KMS-11 (cell line): ENCODE measurements around the gene TLK2.

Experiments used
- H2AFZ ChIP-seq: fragments of 200-600 bp; sonication (generic); 2 replicates; pipeline ENCODE4 v1.6.1; 2016; ENCODE audit warnings: antibody characterized with exemption, mixed run types, low read depth
- H3K27ac ChIP-seq: fragments of 200-600 bp; sonication (generic); 2 replicates; pipeline ENCODE4 v1.6.1; 2016; ENCODE audit warnings: mild to moderate bottlenecking, mixed run types
- H3K27me3 ChIP-seq: fragments of 200-600 bp; sonication (generic); 2 replicates; pipeline ENCODE4 v1.6.1; 2017; ENCODE audit warnings: mild to moderate bottlenecking, low read depth, mixed run types, moderate library complexity; ENCODE audit not compliant: insufficient read depth
- H3K36me3 ChIP-seq: fragments of 200-600 bp; sonication (generic); 2 replicates; pipeline ENCODE4 v1.6.1; 2017; ENCODE audit warnings: mild to moderate bottlenecking, mixed run types; ENCODE audit not compliant: insufficient read depth
- H3K4me1 ChIP-seq: fragments of 200-600 bp; sonication (generic); 2 replicates; pipeline ENCODE4 v1.6.1; 2016; ENCODE audit warnings: mild to moderate bottlenecking, low read depth, mixed run types; ENCODE audit not compliant: poor library complexity, severe bottlenecking
- H3K4me2 ChIP-seq: fragments of 200-600 bp; sonication (generic); 2 replicates; pipeline ENCODE4 v1.7.0; 2016; ENCODE audit warnings: mild to moderate bottlenecking, mixed run types
- H3K4me3 ChIP-seq: fragments of 200-600 bp; sonication (generic); IDR thresholded peaks from 2 replicates; pipeline ENCODE4 v1.6.1; 2017; ENCODE audit warnings: low read depth, low read length, mixed read lengths; ENCODE audit not compliant: insufficient read depth
- H3K79me2 ChIP-seq: fragments of 200-600 bp; sonication (generic); 2 replicates; pipeline ENCODE4 v1.6.1; 2016; ENCODE audit warnings: low read depth, mixed run types; ENCODE audit not compliant: insufficient read depth
- H3K9ac ChIP-seq: fragments of 200-600 bp; sonication (generic); 2 replicates; pipeline ENCODE4 v1.6.1; 2016; ENCODE audit warnings: mild to moderate bottlenecking, mixed run types
- H4K20me1 ChIP-seq: fragments of 200-600 bp; sonication (generic); 2 replicates; pipeline ENCODE4 v1.6.1; 2016; ENCODE audit warnings: mild to moderate bottlenecking, mixed run types; ENCODE audit not compliant: insufficient read depth
- TF ChIP-seq, protein P1 (sequence below): fragments of 200-600 bp; sonication (generic); conservative IDR thresholded peaks from 2 replicates; pipeline ENCODE4 v1.6.1; 2017; ENCODE audit warnings: low read depth, mild to moderate bottlenecking, antibody characterized with exemption, low read length, moderate library complexity, mixed read lengths

The TLK2 gene

GRCh38 chr17:62625870-62626200 is 147.2 kb downstream of the TLK2 start:
- TF ChIP-seq, protein P1, sequence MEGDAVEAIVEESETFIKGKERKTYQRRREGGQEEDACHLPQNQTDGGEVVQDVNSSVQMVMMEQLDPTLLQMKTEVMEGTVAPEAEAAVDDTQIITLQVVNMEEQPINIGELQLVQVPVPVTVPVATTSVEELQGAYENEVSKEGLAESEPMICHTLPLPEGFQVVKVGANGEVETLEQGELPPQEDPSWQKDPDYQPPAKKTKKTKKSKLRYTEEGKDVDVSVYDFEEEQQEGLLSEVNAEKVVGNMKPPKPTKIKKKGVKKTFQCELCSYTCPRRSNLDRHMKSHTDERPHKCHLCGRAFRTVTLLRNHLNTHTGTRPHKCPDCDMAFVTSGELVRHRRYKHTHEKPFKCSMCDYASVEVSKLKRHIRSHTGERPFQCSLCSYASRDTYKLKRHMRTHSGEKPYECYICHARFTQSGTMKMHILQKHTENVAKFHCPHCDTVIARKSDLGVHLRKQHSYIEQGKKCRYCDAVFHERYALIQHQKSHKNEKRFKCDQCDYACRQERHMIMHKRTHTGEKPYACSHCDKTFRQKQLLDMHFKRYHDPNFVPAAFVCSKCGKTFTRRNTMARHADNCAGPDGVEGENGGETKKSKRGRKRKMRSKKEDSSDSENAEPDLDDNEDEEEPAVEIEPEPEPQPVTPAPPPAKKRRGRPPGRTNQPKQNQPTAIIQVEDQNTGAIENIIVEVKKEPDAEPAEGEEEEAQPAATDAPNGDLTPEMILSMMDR, result no peak
- H3K4me2 ChIP-seq, result no peak overlapping the region
- H3K4me1 ChIP-seq, result no peaks in the 10 kb centered on the region
- H3K79me2 ChIP-seq, result no peaks in the 10 kb centered on the region
- peaks cover 26% of the 10 kb centered on the region for H3K27me3 ChIP-seq
- H4K20me1 ChIP-seq, result no peaks in the 10 kb centered on the region
- no peak overlapping the region for H2AFZ ChIP-seq
- H3K9ac ChIP-seq, result no peak overlapping the region
- no peaks in the 10 kb centered on the region for H3K36me3 ChIP-seq
- no peak overlapping the region for H3K27ac ChIP-seq
- H3K4me3 ChIP-seq, result no peak overlapping the region

GRCh38 chr17:62626719-62627218 is 148.1 kb downstream of the TLK2 start:
- no peak overlapping the region for H3K27ac ChIP-seq
- no peak overlapping the region for H2AFZ ChIP-seq
- no peaks in the 10 kb centered on the region for H3K4me1 ChIP-seq
- H3K4me2 ChIP-seq, result no peak overlapping the region
- H3K9ac ChIP-seq, result no peak overlapping the region
- TF ChIP-seq, protein P1, result no peak
- H4K20me1 ChIP-seq, result no peaks in the 10 kb centered on the region
- no peak overlapping the region for H3K4me3 ChIP-seq
- H3K36me3 ChIP-seq, result no peaks in the 10 kb centered on the region
- peaks cover 26% of the 10 kb centered on the region for H3K27me3 ChIP-seq
- H3K79me2 ChIP-seq, result no peaks in the 10 kb centered on the region

- Histone ChIP-seq H3K4me3 (no peak within 1 kb of the TSS), H3K36me3 (no peaks in the 10 kb centered on the region), H3K79me2 (no peaks in the 10 kb centered on the region), H3K27ac (no peak within 1 kb of the TSS), H3K4me2 (0 out of 2 replicates have a peak within 1 kb of the TSS, but pooled peaks have one; percentile 7), H2AFZ (0 out of 2 replicates have a peak within 1 kb of the TSS, but pooled peaks have one; percentile 30), H3K27me3 (peaks cover 26% of the 10 kb centered on the region), H3K9ac (no peak within 1 kb of the TSS), H4K20me1 (no peaks in the 10 kb centered on the region), H3K4me1 (no peaks in the 10 kb centered on the region)
- TF ChIP-seq, protein P1, result no peak
These were observed 148.7 kb downstream of the TLK2 start, which contains the start of gene MRC2 for GRCh38 chr17:62627219-62627903. MRC2 (plus strand) TSS chr17:62627670; CDS start chr17:62627803, 133 bp downstream.

GRCh38 chr17:62627904-62628633 is 149.4 kb downstream of the TLK2 start:
- H3K9ac ChIP-seq, result no peak overlapping the region
- H3K4me3 ChIP-seq, result no peak overlapping the region
- H3K27me3 ChIP-seq, result peaks cover 26% of the 10 kb centered on the region
- 0 out of 2 replicates have a peak overlapping the region, but pooled peaks have one; percentile 7 for H3K4me2 ChIP-seq
- H3K4me1 ChIP-seq, result no peaks in the 10 kb centered on the region
- H4K20me1 ChIP-seq, result no peaks in the 10 kb centered on the region
- H3K36me3 ChIP-seq, result no peaks in the 10 kb centered on the region
- 0 out of 2 replicates have a peak overlapping the region, but pooled peaks have one; percentile 30 for H2AFZ ChIP-seq
- no peak overlapping the region for H3K27ac ChIP-seq
- no peaks in the 10 kb centered on the region for H3K79me2 ChIP-seq
- TF ChIP-seq, protein P1, result no peak
